Measurements from ENCODE around the gene PRDM16. TPM values are rescaled to one million over a fixed set of nuclear protein-coding genes. Genes with fewer than 3 reads are reported as not detected.

The PRDM16 gene
- total RNA-seq, 1 donor from 2014 or later = 18.3 TPM

- no peak overlapping the region for H3K4me3 Mint-ChIP-seq (ENCODE audit: unreplicated experiment)
- no peak overlapping the region for H3K27ac Mint-ChIP-seq (ENCODE audit: unreplicated experiment)
- no peaks in the 10 kb centered on the region for H3K9me3 Mint-ChIP-seq (ENCODE audit: low read depth)
- peaks cover 42% of the 10 kb centered on the region for H3K4me1 Mint-ChIP-seq (ENCODE audit: low read depth)
- no peaks in the 10 kb centered on the region for H3K27me3 Mint-ChIP-seq (ENCODE audit: low read depth)
- H3K36me3 Mint-ChIP-seq (ENCODE audit: low read depth) = no peaks in the 10 kb centered on the region
- DNase-seq (ENCODE audit: low spot score) = no peak
- TF ChIP-seq CTCF (IDR thresholded peaks at IDR 0.05) = no peak
These were observed 249.3 kb downstream of the PRDM16 start for GRCh38 chr1:3318329-3318728.

DNA sequence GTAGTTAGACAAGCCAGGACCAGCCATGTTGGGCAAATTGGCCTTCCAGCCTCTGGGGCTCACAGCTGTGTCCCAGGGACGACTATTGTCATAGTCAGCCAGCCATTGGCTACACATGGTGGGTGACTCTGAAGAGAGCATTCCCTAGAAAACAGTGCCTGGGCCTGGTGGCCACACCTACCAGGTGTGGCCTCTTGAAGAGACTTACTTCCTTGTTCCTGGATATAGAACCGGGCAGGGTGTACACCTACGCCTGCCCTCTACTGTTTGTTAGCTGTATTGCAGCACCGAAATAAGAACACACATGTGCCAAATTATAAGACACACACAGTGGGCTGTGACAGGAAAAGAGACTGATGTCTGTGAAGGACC, 250.9 kb downstream of the PRDM16 start:
- Mint-ChIP-seq H3K36me3 (ENCODE audit: low read depth) (peaks cover 1% of the 10 kb centered on the region), H3K4me1 (ENCODE audit: low read depth) (peaks cover 27% of the 10 kb centered on the region), H3K27me3 (ENCODE audit: low read depth) (no peaks in the 10 kb centered on the region), H3K9me3 (ENCODE audit: low read depth) (no peaks in the 10 kb centered on the region), H3K27ac (ENCODE audit: unreplicated experiment) (no peak overlapping the region), H3K4me3 (ENCODE audit: unreplicated experiment) (no peak overlapping the region)
- DNase-seq (ENCODE audit: low spot score) = no peak
- TF ChIP-seq CTCF (IDR thresholded peaks at IDR 0.05) = peak; percentile 83

DNA sequence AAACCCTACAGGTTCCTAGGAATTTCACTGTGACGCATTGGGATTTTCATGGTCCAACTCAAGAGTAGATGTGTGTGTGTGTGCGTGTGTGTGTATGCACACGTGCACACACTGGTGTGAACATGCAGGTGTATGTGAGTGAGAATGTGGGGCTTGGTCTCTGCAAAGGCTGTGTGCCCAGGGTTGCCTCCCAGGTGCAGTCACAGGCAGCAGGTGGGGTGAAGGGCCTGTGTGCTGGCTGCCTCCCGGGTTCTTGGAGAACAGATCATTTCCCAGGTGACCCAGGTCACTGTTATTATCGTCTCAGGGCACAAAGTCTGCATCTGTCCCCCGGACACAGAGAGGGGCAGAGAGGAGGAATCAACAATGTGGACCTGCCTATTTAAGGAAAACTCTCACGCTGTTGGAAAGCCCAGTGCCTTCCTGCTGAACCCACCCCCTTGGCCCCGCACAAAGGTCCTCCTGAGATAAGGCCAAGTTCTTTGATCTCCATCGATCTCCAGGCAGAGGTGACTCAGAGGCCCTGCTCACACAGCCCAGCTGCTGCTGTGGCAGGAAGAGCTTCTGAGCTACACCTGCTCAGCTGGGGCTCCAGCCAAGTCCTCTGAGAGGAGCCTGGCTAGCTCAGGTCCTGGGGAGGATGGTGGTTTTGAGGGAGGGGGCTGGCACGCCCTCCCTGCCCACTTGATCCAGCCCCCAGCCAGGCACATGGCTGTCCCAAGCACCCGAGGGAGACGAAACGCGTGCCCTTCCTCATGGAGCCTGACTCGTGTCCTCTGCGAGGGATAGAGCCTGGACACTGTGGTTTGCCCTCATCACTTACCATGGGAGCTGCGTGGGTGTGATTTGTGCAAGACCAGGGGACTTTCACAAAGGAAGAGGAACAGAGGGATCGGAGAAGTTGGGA, 251.5 kb downstream of the PRDM16 start:
- H3K36me3 Mint-ChIP-seq (ENCODE audit: low read depth) = peaks cover 1% of the 10 kb centered on the region
- no peak for DNase-seq (ENCODE audit: low spot score)
- no peaks in the 10 kb centered on the region for H3K27me3 Mint-ChIP-seq (ENCODE audit: low read depth)
- no peak overlapping the region for H3K4me3 Mint-ChIP-seq (ENCODE audit: unreplicated experiment)
- H3K4me1 Mint-ChIP-seq (ENCODE audit: low read depth) = peaks cover 20% of the 10 kb centered on the region
- peak; percentile 57 for TF ChIP-seq CTCF (IDR thresholded peaks at IDR 0.05)
- no peaks in the 10 kb centered on the region for H3K9me3 Mint-ChIP-seq (ENCODE audit: low read depth)
- H3K27ac Mint-ChIP-seq (ENCODE audit: unreplicated experiment) = no peak overlapping the region

- DNase-seq (ENCODE audit: low spot score) = no peak
- TF ChIP-seq CTCF (IDR thresholded peaks at IDR 0.05) = no peak
- Mint-ChIP-seq H3K27me3 (ENCODE audit: low read depth) (no peaks in the 10 kb centered on the region), H3K4me1 (ENCODE audit: low read depth) (peaks cover 10% of the 10 kb centered on the region), H3K4me3 (ENCODE audit: unreplicated experiment) (no peak overlapping the region), H3K9me3 (ENCODE audit: low read depth) (no peaks in the 10 kb centered on the region), H3K27ac (ENCODE audit: unreplicated experiment) (no peak overlapping the region), H3K36me3 (ENCODE audit: low read depth) (peaks cover 1% of the 10 kb centered on the region)
These were observed 252.8 kb downstream of the PRDM16 start for GRCh38 chr1:3321559-3322449.

DNA sequence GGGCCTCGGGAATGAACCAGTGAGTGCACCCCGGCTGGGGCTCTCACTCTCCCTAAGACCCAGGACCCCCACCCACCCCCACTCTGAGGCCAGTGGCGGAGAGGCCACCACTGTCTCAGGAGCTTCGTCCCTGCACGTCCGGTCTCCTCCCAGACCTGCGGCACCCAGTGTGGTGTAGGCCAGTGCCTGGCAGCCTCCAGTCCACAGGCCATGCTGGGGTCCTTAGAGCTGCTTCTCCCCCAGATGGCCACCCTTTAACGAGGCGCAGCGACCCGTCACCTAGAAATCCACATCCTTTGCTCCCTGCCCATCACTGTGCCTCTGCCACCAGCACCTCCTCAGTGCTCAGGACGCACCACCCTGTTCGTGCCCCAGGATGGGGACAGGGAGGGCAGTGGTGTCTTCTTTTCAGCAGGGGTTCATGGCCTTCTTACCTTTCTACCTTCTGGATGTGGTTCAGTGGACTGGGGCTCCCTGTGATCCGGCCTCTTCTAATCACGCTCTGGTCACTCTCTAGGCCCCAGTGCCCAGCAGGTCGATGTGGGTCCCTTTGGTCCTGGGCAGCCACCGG, 253.5 kb downstream of the PRDM16 start:
- Mint-ChIP-seq H3K4me3 (ENCODE audit: unreplicated experiment) (no peak overlapping the region), H3K27me3 (ENCODE audit: low read depth) (no peaks in the 10 kb centered on the region), H3K27ac (ENCODE audit: unreplicated experiment) (no peak overlapping the region), H3K4me1 (ENCODE audit: low read depth) (peaks cover 9% of the 10 kb centered on the region), H3K9me3 (ENCODE audit: low read depth) (no peaks in the 10 kb centered on the region), H3K36me3 (ENCODE audit: low read depth) (peaks cover 1% of the 10 kb centered on the region)
- TF ChIP-seq CTCF (IDR thresholded peaks at IDR 0.05) = no peak
- no peak for DNase-seq (ENCODE audit: low spot score)
